T-helper 2 cell treated with Interferon-gamma antibody and Interleukin-4, amounts not matched to agents 5 μg/mL and 100 μg/mL, for 36 hours (primary cell): Measurements from ENCODE around the gene CDH23.
A peak's percentile ranks its signal among the peaks of the same experiment; 100 is the strongest.

Experiments used
- DNase-seq: peaks from one replicate; pipeline ENCODE4 v3.0.0; 2021; ENCODE audit warnings: low spot score
- H3K27ac Mint-ChIP-seq: one replicate; pipeline ENCODE4 v1.8.0; 2021; ENCODE audit warnings: mild to moderate bottlenecking, mixed read lengths
- H3K27me3 Mint-ChIP-seq: one replicate; pipeline ENCODE4 v1.8.0; 2021; ENCODE audit warnings: low read depth, mixed read lengths
- H3K36me3 Mint-ChIP-seq: one replicate; pipeline ENCODE4 v1.8.0; 2021; ENCODE audit warnings: low read depth, mixed read lengths
- H3K4me1 Mint-ChIP-seq: one replicate; pipeline ENCODE4 v1.8.0; 2021; ENCODE audit warnings: low read depth, mixed read lengths
- H3K4me3 Mint-ChIP-seq: one replicate; pipeline ENCODE4 v1.8.0; 2022; ENCODE audit warnings: mild to moderate bottlenecking, moderate library complexity, mixed read lengths
- H3K9me3 Mint-ChIP-seq: one replicate; pipeline ENCODE4 v1.8.0; 2021; ENCODE audit warnings: mixed read lengths

CDH23 gene

DNA sequence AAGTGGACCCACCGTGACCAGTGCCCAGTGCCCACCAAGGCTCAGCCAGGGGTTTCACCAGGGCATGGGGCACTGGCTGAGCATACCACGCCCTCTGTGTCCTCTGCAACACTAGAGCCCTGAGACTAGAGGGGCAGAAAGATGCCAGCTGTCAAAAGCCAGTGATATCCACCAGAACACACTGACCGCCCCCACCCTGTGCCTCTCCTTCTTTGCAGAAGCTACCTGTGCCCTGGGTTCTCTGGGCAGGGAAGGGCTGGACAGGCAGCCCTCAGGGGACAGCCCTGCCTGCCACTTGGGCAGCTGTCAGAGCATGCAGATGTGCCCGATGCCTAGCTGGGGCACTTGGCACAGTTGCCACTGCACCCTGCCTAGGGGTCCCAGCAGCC is 376.1 kb downstream of the CDH23 start:
- Mint-ChIP-seq H3K4me1 (peaks cover 61% of the 10 kb centered on the region), H3K9me3 (no peaks in the 10 kb centered on the region), H3K27ac (peak overlapping the region; percentile 91), H3K4me3 (peak overlapping the region; percentile 94), H3K36me3 (peaks cover 35% of the 10 kb centered on the region), H3K27me3 (no peaks in the 10 kb centered on the region)
- DNase-seq, result no peak

DNA sequence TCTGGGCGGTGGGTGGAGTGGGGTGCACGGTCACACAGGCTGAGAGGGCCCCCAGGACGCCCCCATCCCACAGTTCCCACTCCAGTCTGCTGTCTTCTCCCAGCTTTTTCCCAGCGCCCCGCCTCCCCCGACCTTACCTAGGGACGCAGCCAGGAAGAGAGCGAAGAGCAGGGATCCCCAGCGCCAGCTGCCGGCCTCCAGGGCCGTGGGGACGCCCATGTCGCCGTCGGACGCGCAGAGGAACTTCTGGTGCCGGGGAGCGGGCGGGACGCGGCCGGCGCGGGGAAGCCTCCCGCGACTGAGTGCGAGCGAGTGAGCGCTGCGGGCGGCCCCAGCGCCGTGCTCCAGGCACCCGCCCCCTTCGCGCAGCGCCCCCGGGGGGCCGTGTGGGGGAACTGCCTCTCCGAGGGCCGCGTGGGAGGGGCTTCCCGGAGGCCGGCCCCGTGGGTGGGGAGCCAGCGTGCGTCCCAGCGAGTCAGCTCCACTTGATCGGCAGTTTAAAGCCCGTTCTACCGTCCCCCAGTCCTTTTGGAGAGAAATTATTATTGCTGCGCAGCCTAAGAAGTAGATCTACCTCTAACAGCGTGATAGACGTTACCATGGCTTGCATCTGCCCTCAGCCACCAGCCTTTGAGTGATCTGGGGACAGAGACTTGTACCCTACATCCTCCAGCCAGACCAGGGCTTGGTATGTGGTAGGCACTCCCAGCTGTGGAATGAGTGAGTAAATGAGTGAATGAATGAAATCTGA is 376.7 kb downstream of the CDH23 start, which contains the start of gene VSIR:
TSS of gene VSIR (minus strand) at position 300 of the 751 bp plus-strand sequence. CDS start at position 219, 81 bp downstream.
- peaks cover 59% of the 10 kb centered on the region for H3K4me1 Mint-ChIP-seq
- peak within 1 kb of the TSS; percentile 94 for H3K4me3 Mint-ChIP-seq
- H3K27me3 Mint-ChIP-seq, result no peaks in the 10 kb centered on the region

DNA sequence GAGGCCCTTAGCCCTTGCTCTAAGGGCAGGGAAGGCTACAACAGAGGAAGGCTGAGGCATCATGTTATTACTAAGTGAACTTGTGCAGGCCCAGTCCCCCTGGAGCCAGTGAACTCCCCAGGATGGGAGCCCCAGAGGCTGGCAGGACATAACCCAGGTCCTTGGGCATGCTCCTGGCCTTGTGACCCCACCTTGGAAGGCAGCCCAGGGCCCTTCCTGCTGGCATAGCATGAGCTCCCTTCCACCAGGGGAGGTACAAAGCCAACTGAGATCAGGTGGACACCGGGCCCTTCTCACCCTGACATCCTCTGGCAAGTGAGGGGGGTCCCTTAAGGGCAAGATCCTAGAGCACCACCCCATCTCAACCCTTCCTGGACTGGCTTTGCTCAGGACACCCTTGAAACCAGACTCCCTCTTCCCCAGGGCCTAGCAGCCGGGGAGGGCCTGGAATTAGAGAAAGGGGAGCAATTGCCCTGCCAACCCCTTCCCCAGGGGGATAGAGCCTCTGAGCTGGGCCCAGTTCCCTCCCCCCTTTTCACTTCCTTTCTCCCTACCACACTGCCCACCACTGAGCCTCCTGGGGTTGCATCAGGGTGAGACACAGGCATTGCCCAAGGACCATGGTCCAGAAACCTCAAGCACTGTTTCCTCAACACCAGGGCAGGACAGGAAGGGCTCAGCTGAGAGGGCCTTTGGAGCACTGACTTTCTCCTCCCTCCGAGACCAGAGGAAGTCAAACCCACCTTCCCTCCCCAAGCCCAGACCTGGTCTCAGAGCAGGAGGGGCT is 378.4 kb downstream of the CDH23 start:
- Mint-ChIP-seq H3K4me1 (peaks cover 46% of the 10 kb centered on the region), H3K27ac (no peak overlapping the region)

More for the DNA sequence above, 376.7 kb downstream of the CDH23 start, which contains the start of gene VSIR:
- peak; percentile 93 for DNase-seq
- H3K27ac Mint-ChIP-seq, result peak within 1 kb of the TSS; percentile 91
- no peaks in the 10 kb centered on the region for H3K9me3 Mint-ChIP-seq
- peaks cover 30% of the 10 kb centered on the region for H3K36me3 Mint-ChIP-seq

DNA sequence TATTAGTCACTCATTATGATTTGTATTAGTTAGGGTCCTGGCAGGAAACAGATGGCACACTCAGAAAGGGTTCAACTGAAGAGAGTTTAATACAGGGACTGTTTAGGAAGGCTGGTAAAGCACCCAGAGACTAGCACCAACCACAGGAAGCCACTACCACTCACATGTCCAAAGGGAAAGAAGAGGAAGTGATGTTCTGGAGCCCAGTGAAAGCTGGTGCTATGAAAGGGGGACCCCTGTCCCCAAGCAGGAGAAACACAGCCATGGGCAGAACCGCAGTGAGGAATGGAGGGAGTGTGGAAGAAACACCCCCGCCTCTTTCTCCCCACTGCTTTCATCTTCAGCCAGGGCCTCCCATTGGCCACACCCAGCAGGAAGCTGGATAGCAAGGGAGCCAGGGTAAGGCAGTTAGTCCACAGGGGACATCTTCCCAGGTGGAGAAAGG is 379.8 kb downstream of the CDH23 start:
- Mint-ChIP-seq H3K27ac (no peak overlapping the region), H3K4me3 (no peak overlapping the region), H3K9me3 (no peaks in the 10 kb centered on the region), H3K27me3 (no peaks in the 10 kb centered on the region), H3K4me1 (peaks cover 41% of the 10 kb centered on the region), H3K36me3 (peaks cover 11% of the 10 kb centered on the region)
- DNase-seq, result no peak

More for the DNA sequence above, 378.4 kb downstream of the CDH23 start:
- Mint-ChIP-seq H3K4me3 (peak overlapping the region; percentile 94), H3K27me3 (no peaks in the 10 kb centered on the region), H3K9me3 (no peaks in the 10 kb centered on the region), H3K36me3 (peaks cover 18% of the 10 kb centered on the region)
- no peak for DNase-seq

DNA sequence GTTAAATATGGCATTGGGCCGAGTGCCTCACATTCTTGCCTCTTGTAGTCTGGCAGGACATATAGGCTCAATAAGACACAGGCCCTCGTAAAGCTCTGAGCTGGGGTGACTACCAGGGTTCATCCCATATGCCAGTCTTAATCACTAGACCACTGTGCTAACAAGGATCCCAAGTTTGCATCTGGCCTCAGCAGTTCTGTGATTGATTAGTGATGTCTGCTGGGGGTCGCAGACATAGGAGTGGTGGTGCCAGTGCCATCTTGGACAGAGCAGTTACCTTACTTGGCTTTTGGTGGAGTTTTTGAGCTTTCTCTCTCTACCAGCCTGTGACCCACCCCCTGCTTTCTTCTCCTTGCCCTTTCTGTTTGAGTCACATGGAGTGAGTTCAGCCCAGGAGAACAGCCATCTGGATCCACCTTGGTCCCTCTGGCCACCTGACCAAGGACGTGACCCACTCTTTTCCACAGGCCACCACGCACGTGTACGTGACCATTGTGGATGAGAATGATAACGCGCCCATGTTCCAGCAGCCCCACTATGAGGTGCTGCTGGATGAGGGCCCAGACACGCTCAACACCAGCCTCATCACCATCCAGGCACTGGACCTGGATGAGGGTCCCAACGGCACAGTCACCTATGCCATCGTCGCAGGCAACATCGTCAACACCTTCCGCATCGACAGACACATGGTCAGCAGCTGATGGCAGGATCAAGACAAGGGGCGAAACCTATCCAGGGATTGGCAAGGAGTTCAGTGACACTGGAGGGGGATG is 380.7 kb downstream of the CDH23 start:
- Mint-ChIP-seq H3K9me3 (no peaks in the 10 kb centered on the region), H3K27ac (no peak overlapping the region), H3K36me3 (peaks cover 2% of the 10 kb centered on the region), H3K4me1 (peaks cover 32% of the 10 kb centered on the region), H3K27me3 (no peaks in the 10 kb centered on the region), H3K4me3 (no peak overlapping the region)
- DNase-seq, result no peak

DNA sequence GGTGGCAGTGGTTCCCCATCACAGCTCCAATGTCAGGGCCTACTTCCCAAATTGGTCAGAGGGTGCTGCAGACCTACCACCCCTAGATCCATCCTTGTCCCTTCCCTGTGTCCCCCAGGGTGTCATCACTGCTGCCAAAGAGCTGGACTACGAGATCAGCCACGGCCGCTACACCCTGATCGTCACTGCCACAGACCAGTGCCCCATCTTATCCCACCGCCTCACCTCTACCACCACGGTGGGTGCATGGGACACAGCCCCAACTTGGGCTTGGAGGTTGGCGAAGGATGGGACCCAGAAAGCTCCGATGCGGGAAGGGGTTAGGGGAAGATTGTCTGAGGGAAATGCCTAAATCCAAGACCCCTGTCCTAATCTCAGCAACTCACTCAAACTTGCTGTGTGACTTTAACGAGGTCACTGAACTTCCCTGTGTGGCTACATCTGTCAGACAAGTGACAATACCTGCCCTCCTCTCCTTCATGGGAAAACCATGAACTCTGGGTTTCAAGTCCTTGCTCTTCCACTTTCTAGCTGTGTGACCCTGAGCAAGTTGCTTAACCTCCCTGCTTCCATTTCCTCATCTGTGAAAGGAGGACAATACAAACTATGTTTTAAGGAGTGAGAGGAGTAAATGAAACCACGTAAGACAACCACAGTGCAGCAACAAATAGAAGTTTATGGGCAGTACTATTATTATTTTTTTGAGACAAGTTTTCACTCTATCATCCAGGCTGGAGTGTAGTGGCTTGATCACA is 381.5 kb downstream of the CDH23 start:
- Mint-ChIP-seq H3K4me3 (no peak overlapping the region), H3K4me1 (peaks cover 34% of the 10 kb centered on the region), H3K9me3 (no peaks in the 10 kb centered on the region), H3K36me3 (peaks cover 1% of the 10 kb centered on the region), H3K27me3 (no peaks in the 10 kb centered on the region), H3K27ac (no peak overlapping the region)
- no peak for DNase-seq

DNA sequence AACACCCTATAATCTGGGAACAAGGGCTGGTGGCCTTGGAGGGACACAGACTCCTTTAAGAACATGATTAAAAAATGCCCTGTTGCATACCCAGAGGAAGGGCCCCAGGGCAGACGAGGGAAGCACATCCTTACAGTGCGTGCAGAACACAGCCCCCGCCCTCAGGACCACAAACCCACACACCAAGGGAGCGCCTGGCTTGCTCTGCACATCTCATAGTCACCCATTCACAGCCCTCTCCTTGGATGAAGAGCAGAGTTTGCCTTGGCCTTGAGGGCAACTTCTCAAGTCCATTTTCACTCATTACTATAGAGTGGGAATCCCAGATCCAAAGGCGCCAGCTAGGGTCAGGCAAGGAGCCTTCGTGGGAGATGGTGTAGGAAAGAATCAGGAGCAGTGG is 382.9 kb downstream of the CDH23 start:
- DNase-seq, result no peak
- H3K9me3 Mint-ChIP-seq, result no peaks in the 10 kb centered on the region
- peak overlapping the region; percentile 32 for H3K4me3 Mint-ChIP-seq
- no peak overlapping the region for H3K27ac Mint-ChIP-seq
- H3K4me1 Mint-ChIP-seq, result peaks cover 23% of the 10 kb centered on the region
- no peaks in the 10 kb centered on the region for H3K36me3 Mint-ChIP-seq
- H3K27me3 Mint-ChIP-seq, result no peaks in the 10 kb centered on the region

DNA sequence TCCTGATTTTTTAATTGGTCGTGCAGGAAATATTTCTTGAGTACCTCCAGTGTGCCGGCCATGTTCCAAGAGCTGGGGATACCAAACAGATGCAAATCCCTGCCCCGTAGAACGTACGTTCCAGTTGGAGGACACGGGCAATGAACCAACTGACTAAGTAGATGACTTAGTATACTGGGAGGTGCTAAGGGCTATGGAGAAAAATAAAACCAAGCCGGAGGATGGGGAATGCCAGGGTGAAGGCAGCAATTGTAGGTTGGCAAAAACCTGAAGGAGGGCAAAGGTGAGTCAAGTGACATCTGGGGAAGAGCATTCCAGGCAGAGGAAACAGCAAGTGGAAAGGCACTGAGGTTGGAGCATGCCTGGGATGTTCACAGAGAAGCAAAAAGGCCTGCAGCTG is 383.4 kb downstream of the CDH23 start:
- no peak overlapping the region for H3K4me3 Mint-ChIP-seq
- H3K36me3 Mint-ChIP-seq, result no peaks in the 10 kb centered on the region
- H3K27ac Mint-ChIP-seq, result no peak overlapping the region
- H3K9me3 Mint-ChIP-seq, result no peaks in the 10 kb centered on the region
- no peak for DNase-seq
- H3K4me1 Mint-ChIP-seq, result peaks cover 22% of the 10 kb centered on the region
- no peaks in the 10 kb centered on the region for H3K27me3 Mint-ChIP-seq

DNA sequence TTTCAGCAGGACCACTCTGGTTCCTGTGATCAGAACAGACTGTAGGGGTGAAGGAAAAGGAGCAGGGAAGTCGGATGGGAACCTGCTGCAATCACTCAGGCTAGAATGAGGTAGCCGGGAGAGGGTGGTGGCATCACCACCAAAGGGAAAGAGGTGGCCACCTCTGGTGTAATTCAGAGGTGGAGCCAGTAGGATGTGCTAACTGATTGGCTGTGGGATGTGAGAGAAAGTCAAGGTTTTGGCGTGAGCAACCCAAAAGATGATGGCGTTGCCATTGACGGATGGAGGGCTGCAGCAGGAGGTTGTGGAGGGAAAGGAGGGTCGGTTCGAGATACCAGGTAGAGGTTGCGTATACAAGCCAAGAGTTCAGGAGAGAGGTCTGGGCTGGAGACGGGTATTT is 384.0 kb downstream of the CDH23 start:
- peaks cover 17% of the 10 kb centered on the region for H3K4me1 Mint-ChIP-seq
- H3K9me3 Mint-ChIP-seq, result no peaks in the 10 kb centered on the region
- H3K27me3 Mint-ChIP-seq, result no peaks in the 10 kb centered on the region
- DNase-seq, result no peak
- no peak overlapping the region for H3K27ac Mint-ChIP-seq
- H3K36me3 Mint-ChIP-seq, result no peaks in the 10 kb centered on the region
- no peak overlapping the region for H3K4me3 Mint-ChIP-seq

DNA sequence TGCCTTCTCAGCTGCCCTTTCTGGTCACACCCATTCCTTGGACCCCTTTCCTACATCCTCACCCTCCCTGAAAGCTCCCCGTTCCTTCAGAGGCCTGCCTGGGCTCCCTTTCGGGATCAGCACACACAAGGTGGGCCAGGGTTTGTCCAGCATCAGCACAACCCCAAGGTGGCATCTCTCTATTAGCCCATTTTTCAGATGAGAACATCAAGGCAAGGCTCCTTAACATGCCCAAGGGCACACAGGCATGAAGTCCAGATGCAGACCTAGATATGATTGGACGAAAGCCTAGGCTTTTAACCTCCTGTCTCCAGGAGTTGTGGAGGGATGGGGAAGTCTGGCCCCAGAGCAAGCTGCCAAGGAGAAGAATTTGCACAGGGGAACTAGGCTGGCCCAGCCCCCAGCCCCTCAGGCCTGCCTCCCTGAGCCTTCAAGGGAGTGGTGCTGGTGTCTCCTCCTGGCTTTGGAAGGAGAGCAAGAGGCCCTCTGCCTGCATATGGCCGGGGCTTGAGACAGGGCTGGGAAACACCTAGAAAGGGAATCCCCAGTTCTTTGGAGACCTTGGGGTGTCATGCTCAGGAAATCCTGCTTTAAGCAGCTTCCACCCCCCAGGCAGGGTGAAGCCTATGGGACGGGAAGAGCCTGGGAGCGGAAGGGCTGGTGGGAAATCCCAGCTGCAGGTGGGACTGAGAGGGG is 385.6 kb downstream of the CDH23 start:
- H3K36me3 Mint-ChIP-seq, result no peaks in the 10 kb centered on the region
- no peaks in the 10 kb centered on the region for H3K27me3 Mint-ChIP-seq
- no peak overlapping the region for H3K4me3 Mint-ChIP-seq
- H3K4me1 Mint-ChIP-seq, result peaks cover 8% of the 10 kb centered on the region
- H3K27ac Mint-ChIP-seq, result no peak overlapping the region
- DNase-seq, result no peak
- no peaks in the 10 kb centered on the region for H3K9me3 Mint-ChIP-seq

DNA sequence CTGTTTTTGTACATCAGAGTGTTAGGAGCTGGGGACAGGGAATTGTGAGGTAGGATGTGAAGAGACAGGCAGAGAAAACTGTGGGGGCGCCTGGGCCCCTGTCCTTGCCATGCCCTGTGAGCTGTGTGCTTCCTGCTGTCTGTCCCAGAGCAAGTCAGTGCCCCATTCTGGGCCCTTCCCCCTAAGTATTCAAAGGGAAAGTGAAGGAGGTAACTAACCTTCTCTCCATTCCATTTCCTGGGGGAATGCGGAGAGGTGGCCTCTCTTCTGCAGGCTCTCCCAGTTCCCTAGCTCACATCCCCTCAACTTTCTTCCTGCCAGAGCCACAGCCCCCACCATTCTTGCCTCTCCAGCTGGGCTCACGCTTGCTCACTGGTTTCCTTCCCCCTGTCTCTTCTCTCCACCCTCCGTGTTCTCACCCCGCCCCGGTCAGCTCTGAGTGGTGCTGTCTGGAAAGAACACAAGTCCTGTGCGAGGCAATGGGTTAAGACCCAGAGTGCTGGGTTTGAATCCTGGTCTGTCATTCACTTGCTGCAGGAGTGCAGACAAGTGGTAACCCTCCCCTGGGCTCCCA is 386.3 kb downstream of the CDH23 start:
- DNase-seq, result no peak
- no peak overlapping the region for H3K4me3 Mint-ChIP-seq
- no peaks in the 10 kb centered on the region for H3K27me3 Mint-ChIP-seq
- H3K4me1 Mint-ChIP-seq, result peaks cover 8% of the 10 kb centered on the region
- no peaks in the 10 kb centered on the region for H3K36me3 Mint-ChIP-seq
- H3K27ac Mint-ChIP-seq, result no peak overlapping the region
- no peaks in the 10 kb centered on the region for H3K9me3 Mint-ChIP-seq

DNA sequence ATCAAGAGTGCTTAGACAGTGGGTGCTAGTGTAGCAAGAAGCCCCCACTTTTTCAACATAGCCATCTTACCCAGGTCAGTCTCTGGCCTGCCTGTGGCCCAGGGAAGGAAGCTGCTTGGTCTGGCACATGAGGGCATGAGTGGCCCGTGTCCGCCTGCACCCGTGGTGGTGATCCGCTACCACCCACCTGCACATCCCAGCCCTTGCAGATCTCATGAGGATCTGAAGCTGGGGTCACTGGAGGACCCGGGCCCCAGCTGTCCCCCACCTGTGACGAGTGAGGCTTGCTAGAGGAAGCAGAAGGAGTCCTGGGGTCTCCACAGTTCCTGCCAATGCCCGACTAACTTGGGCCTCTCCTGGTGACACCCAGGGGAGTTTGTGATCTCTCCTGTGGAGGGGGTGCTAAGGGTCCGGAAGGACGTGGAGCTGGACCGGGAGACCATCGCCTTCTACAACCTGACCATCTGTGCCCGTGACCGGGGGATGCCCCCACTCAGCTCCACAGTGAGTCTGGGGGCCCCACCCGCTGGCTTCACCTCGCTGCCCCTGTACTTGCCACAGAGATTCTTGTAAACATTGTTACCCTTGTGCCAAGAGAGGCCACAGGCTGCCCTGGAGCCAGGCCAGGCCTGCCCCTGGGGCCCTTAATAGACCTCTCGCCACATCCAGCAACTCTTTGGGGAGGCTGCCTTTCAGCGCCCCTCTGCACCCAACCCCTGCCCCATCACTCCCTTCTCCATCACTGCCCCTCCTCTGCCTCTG is 387.4 kb downstream of the CDH23 start:
- Mint-ChIP-seq H3K27me3 (no peaks in the 10 kb centered on the region), H3K27ac (no peak overlapping the region), H3K36me3 (no peaks in the 10 kb centered on the region), H3K4me1 (peaks cover 5% of the 10 kb centered on the region), H3K4me3 (no peak overlapping the region), H3K9me3 (no peaks in the 10 kb centered on the region)
- no peak for DNase-seq
